ENCODE data around the gene SKI.
"Not testable (repeated sequence)": the region's sequence is repeated elsewhere in the genome, so short reads cannot be mapped to it uniquely, and the experiment has no call there.

Gene SKI

DNA sequence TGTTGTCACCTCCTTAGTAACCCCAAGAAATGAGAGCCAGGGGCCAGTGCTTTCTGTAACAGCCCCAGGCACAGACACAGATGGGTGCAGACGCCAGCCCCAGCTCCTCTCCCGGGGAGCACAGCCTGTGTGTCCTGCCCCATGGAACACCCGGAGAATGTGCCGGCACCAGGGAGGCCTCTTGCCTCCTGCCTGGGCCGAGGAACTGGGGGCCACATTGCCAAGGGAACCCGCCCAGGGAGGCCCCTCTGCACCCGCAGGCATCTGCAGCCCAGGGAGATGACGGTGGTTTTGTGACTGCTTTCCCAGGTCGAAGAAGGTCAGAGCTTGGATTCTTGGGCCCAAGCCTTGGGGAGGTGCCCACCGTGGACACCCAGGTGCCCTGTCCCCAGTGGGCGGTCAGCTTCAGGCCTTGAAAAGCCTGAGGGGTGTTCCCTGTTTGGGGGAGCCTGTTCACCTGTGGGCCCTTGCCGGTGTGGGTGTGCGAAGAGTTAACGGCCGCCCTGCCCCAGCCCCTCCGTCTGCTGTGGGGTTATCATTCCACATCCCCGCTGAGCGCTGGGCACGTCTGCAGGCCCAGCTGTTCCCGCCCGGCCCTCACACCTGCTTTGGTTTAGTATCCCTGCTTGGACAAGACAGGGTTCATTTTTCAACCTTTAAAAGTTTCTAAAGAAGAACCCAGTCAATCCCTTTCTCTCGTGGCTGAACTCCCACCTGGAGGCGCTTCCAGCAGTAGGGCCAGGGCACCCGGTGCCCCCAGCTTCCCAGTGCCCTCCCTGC lies 100.7 kb downstream of the SKI start:
- no peak for DNase-seq

DNA sequence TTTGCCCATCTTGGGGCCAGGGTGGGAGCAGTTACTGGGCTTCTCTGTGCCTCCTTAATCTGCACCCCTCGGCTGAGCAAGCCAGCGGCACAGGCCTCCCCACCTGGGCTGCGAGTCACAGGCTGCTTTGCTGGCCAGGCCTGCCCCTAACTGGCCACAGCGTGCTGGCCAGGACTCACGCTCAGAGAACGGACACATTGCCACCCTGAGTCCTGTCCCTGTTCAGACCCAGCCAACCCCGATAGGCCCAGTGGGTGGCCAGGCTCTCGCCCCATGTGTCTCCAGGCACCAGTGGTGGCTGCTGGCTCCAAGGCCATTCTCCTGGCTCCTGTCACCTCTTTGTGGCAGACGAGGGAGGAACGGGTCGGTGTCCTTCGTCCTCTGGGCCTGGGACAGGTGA lies 101.9 kb downstream of the SKI start:
- no peak for DNase-seq

DNA sequence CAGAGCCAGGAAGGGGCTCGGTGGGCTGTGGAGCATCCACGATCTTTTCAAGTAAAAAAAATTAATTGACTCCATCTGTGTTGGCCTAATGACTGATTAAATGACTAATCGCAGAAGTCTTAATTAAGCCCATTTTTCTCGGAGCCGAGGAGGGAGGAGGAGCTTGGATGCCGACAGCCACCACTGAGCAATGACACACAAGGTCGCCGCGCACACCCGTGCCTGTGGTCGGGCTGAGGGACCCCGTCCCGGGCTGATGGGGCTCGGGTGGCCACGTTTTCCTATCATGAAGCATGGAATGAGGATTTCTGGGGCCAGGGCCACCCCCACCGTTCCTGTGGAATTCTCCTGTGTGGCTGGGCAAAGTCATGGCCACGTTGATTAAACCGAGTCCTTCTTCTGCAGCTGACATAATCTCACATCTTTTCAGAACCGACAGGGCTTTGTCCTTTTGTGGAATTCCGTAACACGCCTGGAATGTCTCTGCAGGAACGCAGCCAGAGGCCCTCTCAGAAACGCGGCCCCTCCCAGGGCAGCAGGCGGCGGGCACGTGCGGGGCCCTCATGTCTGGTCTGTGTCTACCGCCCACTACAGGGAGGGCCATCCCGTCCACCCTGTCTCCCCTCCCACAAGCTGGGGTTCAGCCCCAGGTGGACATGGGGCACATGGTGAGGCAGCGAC lies 102.5 kb downstream of the SKI start:
- DNase-seq: no peak

DNA sequence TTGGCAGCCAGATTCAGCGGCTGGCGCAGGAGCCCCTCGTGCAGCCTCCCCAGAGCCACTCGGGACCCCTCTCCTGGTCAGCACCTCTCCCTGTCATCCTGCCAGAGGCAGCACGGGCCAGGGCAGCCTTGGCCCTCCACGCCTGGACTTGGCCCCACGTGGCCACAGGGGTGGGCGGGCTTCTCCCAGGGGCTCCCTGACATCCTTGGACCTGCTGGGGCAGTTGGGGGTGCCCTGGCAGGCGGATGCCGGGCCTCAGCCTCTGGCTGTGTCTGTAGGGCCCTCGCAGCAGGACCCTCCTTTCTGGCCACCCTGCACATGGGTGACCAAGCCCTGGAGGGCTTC lies 103.1 kb downstream of the SKI start:
- no peak for DNase-seq

DNA sequence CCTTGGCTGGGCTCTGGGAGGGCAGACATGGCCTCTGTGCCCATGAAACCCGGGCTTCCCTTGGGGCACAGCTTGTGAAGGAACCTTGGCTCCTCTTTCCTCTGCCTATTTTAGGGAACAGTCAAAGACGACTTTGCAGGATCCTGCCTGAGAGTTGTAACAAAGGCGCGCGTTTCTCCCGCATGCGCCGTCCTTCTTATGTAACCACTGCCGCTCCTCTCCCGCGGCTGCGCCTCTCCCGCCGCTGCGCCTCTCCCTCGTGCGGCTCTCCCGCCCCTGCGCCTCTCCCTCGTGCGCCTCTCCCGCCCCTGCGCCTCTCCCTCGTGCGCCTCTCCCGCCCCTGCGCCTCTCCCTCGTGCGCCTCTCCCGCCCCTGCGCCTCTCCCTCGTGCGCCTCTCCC lies 103.5 kb downstream of the SKI start:
- not testable (repeated sequence) for DNase-seq

DNA sequence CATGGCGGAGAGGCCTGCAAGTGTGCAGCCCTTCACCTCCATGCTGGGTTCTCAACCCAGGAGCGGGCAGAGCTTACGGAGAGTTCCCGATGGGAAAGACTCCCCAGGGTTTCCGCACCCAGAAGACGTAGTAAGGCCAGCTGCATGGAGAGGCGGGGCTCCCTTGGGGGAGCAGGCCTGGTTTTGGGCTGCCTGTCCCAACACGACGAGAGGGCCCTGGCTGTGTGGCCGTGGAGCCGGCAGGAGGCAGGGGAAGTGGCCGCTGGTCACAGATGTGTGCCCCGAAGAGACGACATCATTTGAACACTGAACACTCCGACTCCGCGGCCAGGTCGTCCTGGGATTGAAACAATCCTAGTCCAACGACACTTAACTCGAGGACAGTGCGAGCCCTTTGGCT lies 106.2 kb downstream of the SKI start:
- no peak for DNase-seq

DNA sequence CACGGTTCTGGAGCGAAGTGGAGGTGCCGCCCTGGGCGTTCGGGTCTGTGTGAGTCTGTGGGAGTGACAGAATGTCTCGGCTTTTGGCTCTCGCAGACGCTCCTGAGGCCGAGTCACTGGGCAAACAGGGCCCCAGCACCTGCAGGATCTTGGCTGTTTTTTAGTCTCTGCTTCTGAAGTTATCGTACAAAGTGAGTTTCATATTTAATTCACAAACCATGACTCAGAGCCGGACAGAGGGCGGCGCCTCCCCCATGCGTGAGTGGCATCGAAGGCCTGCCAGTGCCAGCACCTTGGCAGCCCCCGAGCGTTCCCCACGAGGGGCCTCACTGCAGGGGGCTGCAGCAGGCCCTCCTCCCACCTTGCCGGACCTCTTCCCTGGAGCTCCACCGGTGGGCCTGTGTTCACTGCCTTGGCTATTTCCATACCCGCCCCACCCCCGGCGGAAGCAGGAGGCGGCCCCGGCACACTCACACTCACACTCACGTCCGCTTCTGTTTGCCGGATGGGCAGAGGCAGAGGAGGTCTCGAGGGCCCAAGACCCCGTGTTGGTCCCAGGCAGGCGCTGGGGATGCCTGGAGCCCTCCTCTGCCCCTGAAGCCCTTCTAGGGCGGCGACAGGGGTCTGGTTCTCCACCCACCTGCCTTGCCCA lies 106.9 kb downstream of the SKI start:
- DNase-seq: no peak

DNA sequence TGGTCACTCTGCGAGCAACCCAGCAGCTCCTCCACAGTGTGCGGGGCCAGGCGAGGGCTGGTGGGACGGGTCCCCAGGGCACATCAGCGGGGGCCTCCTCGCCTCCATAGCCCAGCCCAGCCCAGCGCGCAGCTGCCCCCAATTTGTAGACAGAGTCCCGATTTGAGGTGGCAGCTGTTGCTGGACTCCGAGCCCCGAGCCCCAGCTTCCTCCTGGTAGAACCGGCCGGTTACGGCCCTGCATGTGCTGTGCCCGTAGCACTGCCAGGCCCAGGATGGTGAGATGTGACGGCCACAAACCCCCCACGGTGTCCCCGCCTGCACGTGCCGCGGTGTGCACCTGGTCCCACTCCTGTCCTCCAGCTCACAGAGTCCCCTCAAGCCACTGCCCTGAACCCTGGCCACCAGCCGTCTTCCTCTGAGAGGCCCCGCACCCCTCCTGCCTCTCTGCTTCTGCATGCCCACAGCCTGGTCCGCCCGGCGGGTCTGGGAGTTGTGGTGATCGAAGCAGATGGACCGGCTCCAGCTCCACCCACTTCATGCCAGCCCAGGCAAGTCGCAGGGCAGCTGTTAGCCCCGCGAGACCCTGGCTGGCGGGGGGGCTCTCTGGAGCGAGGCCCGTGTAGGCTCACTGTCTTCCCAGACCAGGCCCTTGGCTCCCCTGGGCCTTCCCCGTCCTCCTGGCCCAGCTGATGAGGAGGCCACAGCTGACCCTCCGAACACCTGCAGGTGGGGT lies 107.8 kb downstream of the SKI start:
- no peak for DNase-seq

DNA sequence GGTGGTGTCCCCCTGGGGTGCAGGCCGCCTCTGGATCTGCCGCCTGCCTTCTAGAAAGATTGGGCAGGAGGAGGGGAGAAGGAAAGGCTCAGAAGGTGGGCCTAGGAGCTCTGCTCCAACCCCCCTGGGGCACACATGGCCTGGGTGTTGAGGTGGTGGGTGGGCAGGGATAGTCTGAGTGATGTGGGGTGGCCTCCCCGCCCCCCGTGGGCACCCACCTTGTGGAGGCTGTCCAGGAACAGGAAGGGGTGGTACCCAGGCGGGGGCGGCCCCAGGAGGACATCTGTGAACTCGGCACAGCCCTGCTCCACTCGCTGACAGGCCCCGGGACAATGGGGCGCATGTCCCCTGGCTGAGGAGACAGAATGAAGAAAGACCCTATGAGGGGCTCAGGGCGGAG lies 108.4 kb downstream of the SKI start:
- no peak for DNase-seq

DNA sequence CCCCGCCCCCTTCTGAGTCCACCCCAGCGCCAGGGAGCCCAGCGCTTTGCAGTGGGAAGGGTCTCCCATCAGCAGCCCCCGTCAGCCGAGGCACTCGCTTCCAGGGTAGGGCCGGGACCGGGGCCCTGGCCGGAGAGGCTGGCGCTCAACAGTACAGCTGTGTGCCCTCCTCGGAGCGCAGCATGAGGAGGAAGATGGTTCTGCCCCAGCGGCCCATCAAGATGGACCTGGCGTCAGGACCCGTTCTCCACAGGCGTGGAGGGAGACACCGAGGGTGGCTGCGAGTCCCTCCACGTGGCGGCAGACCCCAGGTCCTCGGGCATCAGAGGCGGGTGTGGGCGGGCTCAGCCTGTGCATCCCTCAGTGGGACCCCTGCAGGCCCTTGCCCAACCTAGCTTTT lies 109.0 kb downstream of the SKI start:
- no peak for DNase-seq

DNA sequence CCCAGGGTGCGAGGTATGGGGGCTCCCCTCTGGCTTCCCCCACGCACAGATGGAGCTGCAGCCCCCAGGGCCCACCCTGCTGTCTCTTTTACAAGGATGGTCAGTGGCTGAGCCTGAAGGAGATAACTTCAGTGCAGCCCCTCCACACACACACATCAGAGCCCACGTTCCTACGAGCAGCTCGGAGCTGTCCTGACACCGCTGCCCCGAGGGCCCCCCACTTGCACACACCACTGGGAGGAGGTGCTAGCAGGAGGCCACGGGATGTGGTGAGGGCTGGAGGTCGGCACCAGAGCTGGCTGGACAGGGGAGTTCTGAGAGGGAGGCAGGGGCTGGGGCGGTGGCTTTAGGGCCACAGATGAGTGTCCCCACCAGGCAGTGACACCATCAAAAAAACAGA lies 109.4 kb downstream of the SKI start:
- no peak for DNase-seq

DNA sequence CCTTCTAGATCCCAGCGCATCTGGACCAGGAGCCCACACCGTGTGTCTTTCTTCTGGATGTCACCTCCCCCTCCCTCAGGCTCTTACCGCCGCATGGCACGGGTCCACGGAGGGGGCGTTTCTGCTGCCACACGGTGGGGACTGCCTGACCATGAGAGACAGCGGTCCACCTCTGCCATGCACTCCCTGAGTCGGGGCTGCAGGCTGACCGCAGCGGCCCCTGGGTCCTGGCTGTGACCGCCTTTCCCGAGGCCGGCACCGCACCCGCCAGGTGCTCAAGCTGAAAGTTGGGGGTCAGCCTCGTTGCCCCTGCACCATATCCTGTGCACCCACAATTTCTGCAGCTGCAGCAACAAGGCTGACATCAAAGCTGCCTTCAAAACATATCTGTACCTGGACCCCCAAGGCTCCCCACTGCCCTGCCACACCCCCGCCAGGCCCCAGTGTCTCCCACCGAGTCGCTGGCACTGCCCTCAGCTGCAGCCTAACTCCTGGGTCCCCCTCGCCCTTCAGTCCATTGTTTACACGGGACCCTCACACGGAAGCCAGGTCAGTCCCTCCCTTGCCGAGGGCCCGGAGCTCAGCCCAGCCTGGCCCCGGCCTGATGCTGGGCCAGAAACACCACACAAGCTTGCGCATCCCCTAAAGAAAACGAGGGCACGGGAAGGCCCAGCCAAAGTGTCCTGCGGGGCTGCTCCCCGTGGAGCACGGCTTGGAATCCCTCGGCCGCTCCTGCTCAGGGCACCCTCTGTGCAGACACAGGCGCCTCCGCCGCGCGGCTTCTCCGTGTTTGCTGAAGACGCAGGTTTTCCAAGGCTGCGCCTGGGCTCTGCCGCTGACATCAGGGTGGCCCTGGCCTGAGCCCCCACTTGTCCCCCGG lies 111.3 kb downstream of the SKI start:
- no peak for DNase-seq

DNA sequence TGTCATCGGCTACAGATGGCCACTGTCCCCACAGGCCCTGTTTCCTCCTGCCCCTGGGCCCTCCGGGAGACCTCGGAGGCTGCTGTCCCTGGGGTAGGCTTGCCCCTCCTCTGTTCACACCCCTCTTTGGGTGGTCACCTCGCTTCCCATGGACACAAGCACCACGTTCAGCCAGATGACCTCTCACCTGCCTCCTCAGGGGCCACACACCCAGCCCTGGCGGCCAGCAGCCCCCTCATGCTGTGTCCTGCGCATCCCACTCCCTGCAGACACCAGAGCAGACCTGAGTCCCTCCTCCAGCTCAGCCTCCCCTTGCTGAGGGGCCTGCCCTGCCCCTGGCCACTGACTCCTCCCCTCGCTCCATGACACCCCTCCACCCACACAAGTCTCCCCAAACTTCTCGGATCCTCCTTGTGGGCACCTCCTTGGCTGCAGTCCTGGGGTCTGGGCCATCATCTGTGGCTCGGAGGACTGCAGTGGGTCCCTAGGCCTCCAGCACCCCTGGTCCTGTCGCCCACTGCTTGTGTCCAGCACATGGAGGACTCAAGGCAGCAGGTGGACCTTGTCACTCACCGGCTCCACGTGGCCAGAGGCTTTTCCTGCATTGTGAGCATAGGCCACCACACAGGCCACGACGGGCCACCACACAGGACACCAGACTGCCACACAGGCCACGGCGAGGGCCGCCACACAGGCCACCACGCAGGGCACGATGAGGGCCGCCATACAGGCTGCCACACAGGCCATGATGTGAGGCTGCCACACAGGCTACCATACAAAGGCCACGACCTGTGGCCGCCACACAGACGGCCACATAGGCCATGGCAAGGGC lies 112.2 kb downstream of the SKI start:
- DNase-seq: no peak

DNA sequence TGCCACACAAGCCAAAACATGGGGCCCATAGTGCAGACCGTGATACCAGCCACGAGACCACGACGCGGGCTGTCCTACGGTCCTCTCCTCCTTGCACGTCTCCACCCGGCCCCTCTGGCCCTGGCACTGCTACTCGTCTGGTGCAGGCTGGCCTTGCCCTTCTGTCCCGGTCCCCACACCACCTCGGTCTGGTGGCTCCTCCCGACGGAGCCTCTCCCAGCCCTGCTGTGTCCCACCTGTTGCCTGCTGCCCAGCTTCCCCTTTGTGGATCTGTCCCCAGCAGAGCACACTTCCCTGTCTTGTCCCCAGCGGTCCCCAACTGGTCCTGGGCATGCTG lies 112.8 kb downstream of the SKI start:
- no peak for DNase-seq

DNA sequence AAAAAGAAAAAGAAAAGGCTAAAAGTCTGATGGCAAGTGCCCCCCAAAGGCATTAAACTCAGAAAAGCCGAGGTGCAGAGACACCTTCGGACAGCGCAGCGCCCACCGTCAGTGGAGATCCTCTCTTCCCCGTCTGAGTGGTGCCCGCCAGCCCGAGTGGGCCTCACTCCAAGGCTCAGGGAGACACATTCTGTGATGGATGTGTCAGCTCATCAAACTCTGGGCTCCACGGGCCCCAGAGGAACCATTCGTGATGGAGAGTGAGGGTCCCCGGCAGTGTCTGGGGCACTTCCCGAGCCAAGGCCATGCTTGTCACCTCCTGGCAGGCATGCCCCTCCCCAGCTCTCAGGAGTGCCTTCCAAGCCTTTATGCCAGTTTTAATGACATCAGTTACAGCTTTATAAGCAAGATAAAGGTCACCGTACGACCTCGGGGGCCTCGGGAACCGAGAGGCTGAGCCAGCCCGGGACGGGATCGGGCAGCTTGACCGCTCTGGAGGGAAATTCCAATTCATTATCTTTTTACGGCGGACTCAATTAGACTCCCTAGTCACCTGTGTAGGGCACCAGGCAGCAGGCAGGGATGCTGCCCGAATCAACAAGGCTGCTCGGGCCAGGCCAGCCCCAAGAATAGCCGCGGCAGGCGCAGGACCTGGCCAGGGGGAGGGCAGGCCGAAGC lies 113.7 kb downstream of the SKI start:
- DNase-seq: no peak

DNA sequence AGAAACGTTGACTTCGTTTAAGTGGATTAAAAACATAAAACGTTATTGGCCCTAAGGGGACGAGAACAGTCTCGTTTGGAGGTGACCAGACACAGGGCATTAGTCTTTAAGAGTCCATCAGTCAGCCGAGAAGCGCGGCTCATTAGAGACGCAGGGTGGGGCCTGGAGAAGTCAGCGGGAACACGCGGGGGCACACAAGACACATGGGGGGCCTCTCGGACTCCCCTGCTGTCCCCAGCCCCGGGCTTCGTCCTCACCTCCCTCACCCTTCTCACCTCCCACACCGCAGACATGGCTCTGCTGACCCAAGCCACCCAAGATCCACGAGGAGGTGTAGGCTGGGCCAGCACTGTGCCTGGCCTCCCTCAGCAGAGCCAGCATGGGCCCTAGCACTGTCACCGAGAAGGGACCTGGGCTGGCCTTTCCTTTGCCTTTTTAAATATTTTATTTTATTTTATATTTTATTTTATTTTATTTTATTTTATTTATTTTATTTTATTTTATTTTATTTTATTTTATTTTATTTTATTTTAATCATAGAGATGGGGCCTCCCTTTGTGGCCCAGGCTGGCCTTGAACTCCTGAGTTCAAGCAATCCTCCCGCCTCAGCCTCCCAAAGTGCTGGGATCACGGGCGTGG lies 114.4 kb downstream of the SKI start:
- DNase-seq: no peak

DNA sequence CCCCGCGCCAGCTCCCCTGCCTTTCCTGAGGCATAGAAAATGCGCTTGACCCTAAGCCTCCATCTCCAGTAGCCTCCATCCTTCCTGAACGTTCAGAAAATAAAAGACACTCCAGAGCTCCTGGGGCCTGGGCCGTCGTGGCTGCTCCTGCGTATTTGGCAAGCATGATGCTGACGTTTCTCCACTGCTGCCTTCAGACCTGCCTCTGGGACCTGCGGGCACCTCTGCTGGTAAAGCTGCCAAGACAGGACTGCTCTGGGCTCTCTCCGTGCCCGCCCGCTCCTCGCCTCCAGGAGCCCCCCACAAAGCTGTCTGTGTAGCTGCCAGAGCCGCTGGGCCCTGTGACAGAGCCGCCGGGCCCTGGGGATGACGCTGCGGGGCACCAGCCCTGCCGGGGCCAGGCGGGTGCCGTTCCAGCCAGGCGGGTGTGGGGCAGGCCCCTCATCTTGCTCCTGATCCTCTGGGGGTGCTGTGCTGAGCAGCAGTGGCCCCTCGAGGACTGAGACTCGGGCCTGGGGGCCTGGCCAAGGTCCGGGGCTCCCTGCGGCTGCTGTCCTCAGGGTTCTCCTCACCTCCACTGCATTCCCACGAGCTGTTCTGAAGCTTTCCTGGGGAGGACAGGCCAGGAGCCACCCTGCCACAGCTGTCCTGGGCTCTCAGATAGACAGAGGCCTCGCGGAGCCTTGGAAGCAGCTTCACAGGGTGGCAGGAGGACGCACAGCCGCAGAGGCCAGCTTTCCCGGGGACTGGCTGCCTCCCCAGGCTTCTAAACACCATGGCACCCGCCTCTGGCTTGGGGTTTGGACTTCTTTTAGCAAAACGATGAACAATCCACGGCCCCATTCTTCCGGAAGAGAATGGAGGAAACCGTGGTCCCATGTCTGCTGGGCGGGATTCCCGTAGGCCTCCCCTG lies 115.2 kb downstream of the SKI start:
- no peak for DNase-seq

DNA sequence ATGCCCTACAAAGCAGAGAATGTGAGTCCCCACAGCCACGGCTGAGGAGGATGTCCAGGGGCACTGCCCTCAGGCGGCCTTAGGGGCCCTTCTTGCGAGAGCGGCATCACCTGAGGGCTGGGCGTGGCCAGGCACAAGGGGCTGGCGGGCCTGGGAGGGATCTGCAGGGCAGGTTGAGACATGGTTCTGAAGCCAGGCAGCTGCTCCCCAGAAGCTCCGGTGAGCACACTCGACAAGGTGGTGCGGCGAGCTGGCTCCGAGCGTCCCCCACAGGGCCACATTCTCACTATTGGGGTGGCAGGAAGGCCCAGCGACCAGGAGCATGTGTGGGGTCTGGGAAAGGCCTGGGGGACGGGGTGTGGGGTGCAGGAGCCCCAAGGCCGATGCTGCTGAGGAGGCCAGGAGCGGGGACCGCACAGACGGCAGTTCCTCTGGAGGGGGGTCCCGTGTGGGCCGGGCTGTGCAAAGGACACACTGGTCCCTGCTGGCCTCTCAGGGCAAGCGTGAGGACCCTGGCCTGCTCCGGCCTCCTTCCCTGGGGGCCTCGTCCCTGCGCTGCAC lies 116.1 kb downstream of the SKI start:
- no peak for DNase-seq

DNA sequence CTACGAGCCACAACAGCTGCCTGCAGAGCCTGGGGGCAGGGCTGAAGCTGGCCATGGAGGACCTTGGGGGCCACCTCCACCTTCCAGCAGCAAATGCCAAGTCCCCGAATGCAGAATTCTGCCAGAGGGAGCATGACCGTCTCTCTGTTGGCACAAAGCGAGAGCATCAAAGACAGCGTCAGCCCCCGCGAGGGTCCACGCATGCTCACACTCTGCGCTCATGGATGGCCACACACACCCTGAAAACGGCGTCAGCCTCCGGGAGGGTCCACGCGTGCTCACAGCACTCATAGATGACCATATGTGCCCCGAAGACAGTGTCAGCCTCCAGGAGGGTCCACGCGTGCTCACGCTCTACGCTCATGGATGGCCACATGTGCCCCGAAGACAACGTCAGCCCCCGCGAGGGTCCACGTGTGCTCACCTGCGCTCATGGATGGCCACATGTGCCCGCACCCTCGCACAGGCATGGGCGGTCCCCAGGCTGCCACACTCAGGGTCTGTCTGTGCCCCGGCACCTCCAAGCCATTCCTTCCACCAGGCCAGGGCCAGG lies 116.7 kb downstream of the SKI start:
- DNase-seq: no peak

All from cortex of kidney (tissue), 1 donor.